ENCODE measurements around the gene SEMA7A.
A peak's percentile ranks its signal among the peaks of the same experiment; 100 is the strongest.

Gene SEMA7A

DNA sequence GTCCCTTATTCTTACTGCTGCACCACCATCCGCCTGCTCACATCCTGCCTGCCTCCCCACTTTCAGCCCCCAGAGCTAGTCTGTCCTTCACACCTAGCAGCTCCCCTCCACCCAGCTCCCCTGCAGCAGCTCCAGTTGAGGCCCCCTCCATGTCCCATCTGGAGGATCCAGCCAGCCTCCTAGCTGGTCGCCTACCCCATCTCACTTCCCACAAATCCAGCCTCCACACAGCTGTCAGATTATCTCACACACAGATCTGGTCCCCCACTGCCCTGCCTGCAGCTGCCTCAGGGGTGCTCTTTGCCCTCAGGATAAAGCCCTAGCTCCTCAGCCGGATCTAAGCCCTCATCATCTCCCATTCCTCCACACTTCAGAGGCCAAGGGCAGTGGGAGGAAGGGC is 8.8 kb upstream of the SEMA7A start:
- in situ Hi-C loops (cut with HindIII; ENCODE audit: low sequenced_read_pairs) = no loop called here
- no peak for DNase-seq (ENCODE audit: low read depth)
- TF ChIP-seq, protein P1, sequence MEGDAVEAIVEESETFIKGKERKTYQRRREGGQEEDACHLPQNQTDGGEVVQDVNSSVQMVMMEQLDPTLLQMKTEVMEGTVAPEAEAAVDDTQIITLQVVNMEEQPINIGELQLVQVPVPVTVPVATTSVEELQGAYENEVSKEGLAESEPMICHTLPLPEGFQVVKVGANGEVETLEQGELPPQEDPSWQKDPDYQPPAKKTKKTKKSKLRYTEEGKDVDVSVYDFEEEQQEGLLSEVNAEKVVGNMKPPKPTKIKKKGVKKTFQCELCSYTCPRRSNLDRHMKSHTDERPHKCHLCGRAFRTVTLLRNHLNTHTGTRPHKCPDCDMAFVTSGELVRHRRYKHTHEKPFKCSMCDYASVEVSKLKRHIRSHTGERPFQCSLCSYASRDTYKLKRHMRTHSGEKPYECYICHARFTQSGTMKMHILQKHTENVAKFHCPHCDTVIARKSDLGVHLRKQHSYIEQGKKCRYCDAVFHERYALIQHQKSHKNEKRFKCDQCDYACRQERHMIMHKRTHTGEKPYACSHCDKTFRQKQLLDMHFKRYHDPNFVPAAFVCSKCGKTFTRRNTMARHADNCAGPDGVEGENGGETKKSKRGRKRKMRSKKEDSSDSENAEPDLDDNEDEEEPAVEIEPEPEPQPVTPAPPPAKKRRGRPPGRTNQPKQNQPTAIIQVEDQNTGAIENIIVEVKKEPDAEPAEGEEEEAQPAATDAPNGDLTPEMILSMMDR (IDR thresholded peaks at IDR 0.05; ENCODE audit: low read depth, low read length, missing control alignments) = no peak
- H3K4me3 ChIP-seq (ENCODE audit: low read depth, low read length) = no peak overlapping the region

DNA sequence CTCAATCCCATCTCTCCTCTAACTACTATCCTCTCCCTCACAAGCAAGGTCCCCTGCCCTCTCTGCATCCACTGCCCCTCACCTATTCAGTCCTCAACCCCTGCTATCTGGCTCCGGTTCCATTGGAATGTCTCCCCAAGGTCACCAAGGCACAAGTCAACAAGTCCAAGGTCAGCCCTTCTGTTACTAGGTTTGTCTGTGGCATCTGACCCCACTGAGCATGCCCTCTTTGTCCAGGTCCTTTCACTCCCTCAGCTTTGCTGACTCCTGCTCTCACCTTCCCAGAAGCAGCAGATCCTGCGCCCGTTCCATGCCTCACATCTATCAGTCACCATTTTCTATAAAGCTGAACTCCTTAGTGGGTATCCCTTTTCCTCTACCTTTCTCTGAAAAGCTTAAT is 8.3 kb upstream of the SEMA7A start:
- in situ Hi-C loops (cut with HindIII; ENCODE audit: low sequenced_read_pairs) = no loop called here
- H3K4me3 ChIP-seq (ENCODE audit: low read depth, low read length) = no peak overlapping the region
- TF ChIP-seq, protein P1 (IDR thresholded peaks at IDR 0.05; ENCODE audit: low read depth, low read length, missing control alignments) = no peak
- no peak for DNase-seq (ENCODE audit: low read depth)

DNA sequence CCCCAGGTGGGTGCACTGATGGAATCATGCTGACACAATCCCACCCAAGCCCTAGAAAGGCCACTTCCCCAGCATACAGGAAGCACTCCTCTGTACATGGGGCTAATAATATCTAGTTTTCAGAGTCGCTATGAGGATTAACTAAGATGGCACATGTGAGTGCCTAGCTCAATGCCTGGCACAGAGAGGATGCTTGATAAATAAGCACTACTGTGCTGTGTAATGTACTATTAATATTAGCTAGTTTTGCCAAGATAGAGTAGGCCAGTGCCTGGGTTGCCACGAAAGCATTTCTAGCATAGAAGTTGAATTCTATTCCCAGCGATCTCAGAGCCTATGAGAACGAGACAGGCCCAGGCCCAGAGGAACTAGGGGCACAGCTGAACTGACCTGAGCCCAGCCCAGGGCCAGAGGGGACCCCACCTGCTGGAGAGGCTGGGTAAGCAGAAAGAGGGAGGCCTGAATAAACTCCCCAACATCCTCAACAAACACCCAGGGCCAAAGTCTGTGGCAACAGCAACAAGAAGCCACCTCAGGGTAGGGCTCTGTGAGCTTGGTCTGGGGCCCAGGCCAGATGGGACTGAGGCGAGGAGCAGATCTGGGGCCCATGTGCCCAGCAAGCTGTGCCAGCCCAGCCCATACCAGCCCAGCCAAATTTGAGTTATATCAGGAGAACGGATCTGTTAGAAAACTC is 7.6 kb upstream of the SEMA7A start:
- TF ChIP-seq, protein P1 (IDR thresholded peaks at IDR 0.05; ENCODE audit: low read depth, low read length, missing control alignments) = no peak
- no peak overlapping the region for H3K4me3 ChIP-seq (ENCODE audit: low read depth, low read length)
- in situ Hi-C loops (cut with HindIII; ENCODE audit: low sequenced_read_pairs) = no loop called here
- no peak for DNase-seq (ENCODE audit: low read depth)

DNA sequence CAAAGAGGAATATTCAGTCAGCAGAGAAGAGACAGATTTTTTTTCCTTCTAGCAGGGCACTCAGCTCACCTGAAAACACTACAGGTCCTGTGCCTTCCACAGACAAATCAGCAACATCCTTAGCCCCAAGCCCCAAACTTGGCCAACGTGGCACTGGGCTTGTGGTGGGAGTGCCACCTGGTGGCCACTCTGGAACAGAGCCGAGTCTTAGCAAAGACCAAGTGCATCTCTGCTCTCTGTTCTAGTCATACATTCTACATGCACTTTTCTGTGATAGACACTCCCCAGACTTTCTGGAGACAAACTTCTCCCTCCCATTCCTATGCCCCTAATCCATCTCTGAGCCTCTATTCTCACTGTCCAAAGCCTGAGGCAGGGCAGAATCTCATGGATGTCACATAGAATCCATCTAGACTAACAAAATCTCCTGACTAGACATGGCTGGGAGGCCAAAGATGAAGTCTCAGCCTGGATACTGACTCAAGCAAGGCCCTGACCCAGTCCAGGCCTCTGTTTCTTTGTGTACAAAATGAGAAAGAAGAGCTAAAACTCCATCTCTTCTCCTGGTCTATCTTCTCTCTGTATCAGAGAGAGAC is 5.1 kb upstream of the SEMA7A start:
- H3K4me3 ChIP-seq (ENCODE audit: low read depth, low read length) = no peak overlapping the region
- DNase-seq (ENCODE audit: low read depth) = peak; percentile 64
- in situ Hi-C loops (cut with HindIII; ENCODE audit: low sequenced_read_pairs) = loop anchor here (10.0 kb wide), 1 partner anchor 64 kb away; no protein-coding TSS in a partner anchor
- TF ChIP-seq, protein P1 (IDR thresholded peaks at IDR 0.05; ENCODE audit: low read depth, low read length, missing control alignments) = peak; percentile 92

DNA sequence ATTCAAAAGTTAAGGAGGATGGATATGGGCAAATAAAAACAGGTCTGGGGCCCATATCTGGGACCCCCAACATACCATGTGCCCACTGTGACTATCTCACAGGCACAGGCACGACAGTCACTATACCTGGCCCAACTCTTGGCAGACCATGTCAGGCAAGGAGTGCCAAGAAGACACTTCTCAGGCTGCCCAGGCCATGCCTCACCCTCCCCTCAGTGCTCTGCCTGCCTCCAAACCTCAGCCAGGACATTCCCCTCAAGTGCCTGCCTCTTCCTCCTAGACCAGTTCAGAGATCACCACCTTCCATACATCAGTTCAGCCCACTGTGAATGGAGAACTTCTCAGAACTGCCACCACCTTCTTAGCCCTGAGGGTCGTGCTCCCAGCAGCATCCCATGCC is 4.4 kb upstream of the SEMA7A start:
- TF ChIP-seq, protein P1 (IDR thresholded peaks at IDR 0.05; ENCODE audit: low read depth, low read length, missing control alignments) = no peak

DNA sequence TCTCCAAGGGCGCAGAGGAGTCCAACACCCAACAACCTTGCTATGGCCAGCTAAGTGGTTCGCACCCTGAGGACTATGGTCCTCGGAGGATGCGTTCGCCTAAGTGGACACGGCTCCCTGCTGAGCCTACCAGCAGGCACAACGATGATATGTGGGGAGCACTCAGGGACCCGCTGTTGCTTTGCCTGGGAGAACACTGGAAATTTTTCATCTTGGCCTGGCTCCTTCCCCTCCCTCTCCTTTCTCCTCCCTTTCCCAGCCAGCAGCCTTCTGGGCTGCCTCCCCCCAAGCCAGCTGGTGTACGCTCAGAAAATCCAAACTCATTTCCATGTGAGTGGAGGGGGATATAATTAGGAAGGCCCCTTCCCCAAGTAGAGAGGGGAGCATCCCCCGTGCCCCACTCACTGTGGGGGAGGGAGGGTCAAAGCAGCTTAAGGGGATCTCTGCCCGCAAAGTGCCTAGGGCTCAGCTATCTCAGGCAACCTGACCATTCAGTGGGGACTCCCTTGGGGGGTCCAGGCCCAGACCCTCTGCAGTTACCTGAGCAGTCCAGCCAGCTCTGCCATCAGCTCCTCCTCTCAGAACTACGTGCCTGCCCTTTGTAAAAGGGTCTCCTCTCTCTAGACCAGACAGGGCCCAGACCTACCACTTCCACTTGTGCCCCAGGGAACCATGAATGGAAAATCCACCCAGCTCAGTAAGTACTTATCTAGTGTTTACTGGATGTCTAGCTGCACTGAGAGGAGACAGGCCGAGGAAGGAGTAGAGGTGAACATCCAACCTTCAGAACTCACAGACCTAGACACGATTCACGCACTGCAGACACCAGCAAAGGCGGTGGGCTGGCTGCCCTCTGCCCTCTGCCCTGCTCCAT is 742 bp upstream of the SEMA7A start:
- H3K4me3 ChIP-seq (ENCODE audit: low read depth, low read length) = peak overlapping the region; percentile 76
- DNase-seq (ENCODE audit: low read depth) = no peak
- in situ Hi-C loops (cut with HindIII; ENCODE audit: low sequenced_read_pairs) = loop anchor here (10.0 kb wide), 1 partner anchor 60 kb away; no protein-coding TSS in a partner anchor
- TF ChIP-seq, protein P1 (IDR thresholded peaks at IDR 0.05; ENCODE audit: low read depth, low read length, missing control alignments) = no peak

More for the DNA sequence above, 4.4 kb upstream of the SEMA7A start:
- in situ Hi-C loops (cut with HindIII; ENCODE audit: low sequenced_read_pairs) = loop anchor here (10.0 kb wide), 1 partner anchor 63 kb away; no protein-coding TSS in a partner anchor
- DNase-seq (ENCODE audit: low read depth) = no peak
- H3K4me3 ChIP-seq (ENCODE audit: low read depth, low read length) = no peak overlapping the region
